Measurements from ENCODE around the gene KLHDC10.
A peak's percentile ranks its signal among the peaks of the same experiment; 100 is the strongest.

KLHDC10 gene

GRCh38 chr7:130152493-130153210, 82.3 kb downstream of the KLHDC10 start:
- no peak overlapping the region for H3K27ac ChIP-seq (ENCODE audit: low read length)
- H3K4me3 ChIP-seq (ENCODE audit: low read length), result no peak overlapping the region
- no peaks in the 10 kb centered on the region for H3K27me3 ChIP-seq (ENCODE audit: low read depth, low read length)
- no peak for TF ChIP-seq EZH2phosphoT487 (IDR thresholded peaks at IDR 0.05; ENCODE audit: low read depth)
- no peak for TF ChIP-seq CTCF (IDR thresholded peaks at IDR 0.05; ENCODE audit: low read depth, low read length)
- H3K36me3 ChIP-seq (replicated peaks; ENCODE audit: low read depth, low read length), result peaks cover 2% of the 10 kb centered on the region
- H3K4me2 ChIP-seq (ENCODE audit: low read length), result no peak overlapping the region
- no peaks in the 10 kb centered on the region for H3K4me1 ChIP-seq (ENCODE audit: low read length)
- H3K9ac ChIP-seq (ENCODE audit: low read length), result no peak overlapping the region
- H2AFZ ChIP-seq (ENCODE audit: low read depth, low read length), result no peak overlapping the region
- H3K79me2 ChIP-seq (ENCODE audit: low read length), result no peaks in the 10 kb centered on the region
- no peaks in the 10 kb centered on the region for H3K9me3 ChIP-seq (ENCODE audit: insufficient read depth, low read length)
- no peaks in the 10 kb centered on the region for H4K20me1 ChIP-seq (ENCODE audit: insufficient read depth, low read length)

- Histone ChIP-seq H2AFZ (ENCODE audit: low read depth, low read length) (no peak overlapping the region), H3K4me1 (ENCODE audit: low read length) (no peaks in the 10 kb centered on the region), H3K9ac (ENCODE audit: low read length) (no peak overlapping the region), H3K27ac (ENCODE audit: low read length) (no peak overlapping the region), H3K79me2 (ENCODE audit: low read length) (no peaks in the 10 kb centered on the region), H3K9me3 (ENCODE audit: insufficient read depth, low read length) (no peaks in the 10 kb centered on the region), H3K4me2 (ENCODE audit: low read length) (no peak overlapping the region), H3K4me3 (ENCODE audit: low read length) (no peak overlapping the region), H3K27me3 (ENCODE audit: low read depth, low read length) (no peaks in the 10 kb centered on the region), H3K36me3 (replicated peaks; ENCODE audit: low read depth, low read length) (peaks cover 3% of the 10 kb centered on the region), H4K20me1 (ENCODE audit: insufficient read depth, low read length) (no peaks in the 10 kb centered on the region)
- TF ChIP-seq CTCF (IDR thresholded peaks at IDR 0.05; ENCODE audit: low read depth, low read length) (no peak), EZH2phosphoT487 (IDR thresholded peaks at IDR 0.05; ENCODE audit: low read depth) (no peak)
These were observed 83.0 kb downstream of the KLHDC10 start for GRCh38 chr7:130153211-130153908.

GRCh38 chr7:130154131-130154500, 83.8 kb downstream of the KLHDC10 start:
- Histone ChIP-seq H3K27me3 (ENCODE audit: low read depth, low read length) (no peaks in the 10 kb centered on the region), H3K27ac (ENCODE audit: low read length) (no peak overlapping the region), H2AFZ (ENCODE audit: low read depth, low read length) (no peak overlapping the region), H3K4me1 (ENCODE audit: low read length) (no peaks in the 10 kb centered on the region), H3K4me2 (ENCODE audit: low read length) (no peak overlapping the region), H4K20me1 (ENCODE audit: insufficient read depth, low read length) (no peaks in the 10 kb centered on the region), H3K79me2 (ENCODE audit: low read length) (no peaks in the 10 kb centered on the region), H3K9me3 (ENCODE audit: insufficient read depth, low read length) (no peaks in the 10 kb centered on the region), H3K36me3 (replicated peaks; ENCODE audit: low read depth, low read length) (peaks cover 6% of the 10 kb centered on the region), H3K4me3 (ENCODE audit: low read length) (no peak overlapping the region), H3K9ac (ENCODE audit: low read length) (no peak overlapping the region)
- TF ChIP-seq CTCF (IDR thresholded peaks at IDR 0.05; ENCODE audit: low read depth, low read length) (no peak), EZH2phosphoT487 (IDR thresholded peaks at IDR 0.05; ENCODE audit: low read depth) (no peak)

- no peak overlapping the region for H3K4me3 ChIP-seq (ENCODE audit: low read length)
- no peaks in the 10 kb centered on the region for H3K4me1 ChIP-seq (ENCODE audit: low read length)
- no peaks in the 10 kb centered on the region for H3K27me3 ChIP-seq (ENCODE audit: low read depth, low read length)
- H3K27ac ChIP-seq (ENCODE audit: low read length), result no peak overlapping the region
- no peak overlapping the region for H3K4me2 ChIP-seq (ENCODE audit: low read length)
- H3K9me3 ChIP-seq (ENCODE audit: insufficient read depth, low read length), result no peaks in the 10 kb centered on the region
- H2AFZ ChIP-seq (ENCODE audit: low read depth, low read length), result no peak overlapping the region
- TF ChIP-seq CTCF (IDR thresholded peaks at IDR 0.05; ENCODE audit: low read depth, low read length) (peak; percentile 54), EZH2phosphoT487 (IDR thresholded peaks at IDR 0.05; ENCODE audit: low read depth) (no peak)
- no peaks in the 10 kb centered on the region for H3K79me2 ChIP-seq (ENCODE audit: low read length)
- H3K36me3 ChIP-seq (replicated peaks; ENCODE audit: low read depth, low read length), result peaks cover 11% of the 10 kb centered on the region
- H3K9ac ChIP-seq (ENCODE audit: low read length), result no peak overlapping the region
- no peaks in the 10 kb centered on the region for H4K20me1 ChIP-seq (ENCODE audit: insufficient read depth, low read length)
These were observed 84.4 kb downstream of the KLHDC10 start for GRCh38 chr7:130154501-130155317.
